Jurkat, Clone E6-1 (cell line): ENCODE data around the gene PLA2G7.
"Not testable (repeated sequence)": the region's sequence is repeated elsewhere in the genome, so short reads cannot be mapped to it uniquely, and the experiment has no call there.

Experiments used
- DNase-seq: peaks from one replicate; pipeline ENCODE4 v3.0.0-alpha.2; 2011; ENCODE audit warnings: low read depth, low spot score
- H3K4me3 ChIP-seq: 2 replicates; pipeline ENCODE4 v1.5.1; 2011; ENCODE audit warnings: mild to moderate bottlenecking, low read length, control low read depth, moderate library complexity

The PLA2G7 gene

GRCh38 chr6:46755865-46756264 lies 20.7 kb upstream of the PLA2G7 start:
- no peak overlapping the region for H3K4me3 ChIP-seq
- no peak for DNase-seq

GRCh38 chr6:46751658-46752057 lies 16.5 kb upstream of the PLA2G7 start:
- no peak overlapping the region for H3K4me3 ChIP-seq
- no peak for DNase-seq

- DNase-seq = no peak
- no peak overlapping the region for H3K4me3 ChIP-seq
These were observed 14.6 kb upstream of the PLA2G7 start for GRCh38 chr6:46749731-46750130.

DNA sequence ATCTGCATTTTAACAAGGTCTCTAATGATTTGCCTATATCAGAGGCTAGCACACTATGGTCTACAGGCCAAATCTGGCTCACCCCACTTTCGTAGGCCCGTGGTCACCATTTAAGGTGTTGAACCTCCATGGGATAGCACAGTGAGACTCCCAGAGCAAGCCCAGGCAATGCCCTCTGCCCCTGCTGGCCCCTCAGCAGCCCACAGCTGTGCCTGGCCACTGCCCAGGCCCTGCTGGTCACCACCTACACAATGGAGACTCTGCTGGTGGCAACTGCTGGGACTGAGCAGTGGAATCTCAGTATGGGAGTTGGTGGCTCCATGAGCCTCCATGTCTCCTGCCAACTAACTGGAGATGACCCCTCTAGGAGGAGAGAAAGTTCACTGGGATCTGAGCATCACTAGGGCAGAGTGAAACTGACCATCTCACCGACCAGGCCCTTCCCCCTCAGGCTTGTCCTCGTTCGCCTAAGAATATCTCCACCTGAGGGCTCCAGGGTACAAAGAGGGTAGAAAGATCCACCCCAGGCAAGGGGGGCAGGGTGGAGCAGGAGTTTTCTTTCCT lies 13.8 kb upstream of the PLA2G7 start:
- DNase-seq = no peak
- no peak overlapping the region for H3K4me3 ChIP-seq

GRCh38 chr6:46746696-46747095 lies 11.5 kb upstream of the PLA2G7 start, which contains the start of gene ANKRD66:
ANKRD66 (plus strand) TSS chr6:46746933; CDS start chr6:46751949, 5,016 bp downstream.
- DNase-seq = no peak
- H3K4me3 ChIP-seq = no peak within 1 kb of the TSS

GRCh38 chr6:46745973-46746372 lies 10.8 kb upstream of the PLA2G7 start:
- DNase-seq = no peak
- H3K4me3 ChIP-seq = no peak overlapping the region

DNA sequence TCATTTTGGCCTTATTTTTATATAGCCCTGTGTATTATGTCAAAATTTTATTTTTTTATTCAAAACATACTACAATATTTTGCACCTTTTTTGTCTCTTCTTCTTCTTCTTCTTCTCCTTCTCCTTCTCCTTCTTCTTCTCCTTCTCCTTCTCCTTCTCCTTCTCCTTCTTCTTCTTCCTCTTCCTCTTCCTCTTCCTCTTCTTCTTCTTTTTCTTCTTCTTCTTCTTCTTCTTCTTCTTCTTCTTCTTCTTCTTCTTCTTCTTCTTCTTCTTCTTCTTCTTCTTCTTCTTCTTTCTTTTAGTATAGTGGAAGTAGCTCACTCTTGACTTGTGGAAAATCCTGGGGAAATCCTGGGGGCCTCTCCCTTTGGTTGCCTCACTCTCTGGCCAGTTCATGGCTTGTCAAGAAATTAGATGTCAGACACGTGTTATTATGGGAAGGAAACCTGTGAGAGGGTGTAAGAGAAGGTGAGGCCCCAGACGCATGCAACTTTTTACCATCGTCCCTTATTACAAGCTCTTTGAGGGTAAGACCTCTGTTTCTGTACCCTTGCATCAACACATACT lies 9.1 kb upstream of the PLA2G7 start:
- DNase-seq = not testable (repeated sequence)

DNA sequence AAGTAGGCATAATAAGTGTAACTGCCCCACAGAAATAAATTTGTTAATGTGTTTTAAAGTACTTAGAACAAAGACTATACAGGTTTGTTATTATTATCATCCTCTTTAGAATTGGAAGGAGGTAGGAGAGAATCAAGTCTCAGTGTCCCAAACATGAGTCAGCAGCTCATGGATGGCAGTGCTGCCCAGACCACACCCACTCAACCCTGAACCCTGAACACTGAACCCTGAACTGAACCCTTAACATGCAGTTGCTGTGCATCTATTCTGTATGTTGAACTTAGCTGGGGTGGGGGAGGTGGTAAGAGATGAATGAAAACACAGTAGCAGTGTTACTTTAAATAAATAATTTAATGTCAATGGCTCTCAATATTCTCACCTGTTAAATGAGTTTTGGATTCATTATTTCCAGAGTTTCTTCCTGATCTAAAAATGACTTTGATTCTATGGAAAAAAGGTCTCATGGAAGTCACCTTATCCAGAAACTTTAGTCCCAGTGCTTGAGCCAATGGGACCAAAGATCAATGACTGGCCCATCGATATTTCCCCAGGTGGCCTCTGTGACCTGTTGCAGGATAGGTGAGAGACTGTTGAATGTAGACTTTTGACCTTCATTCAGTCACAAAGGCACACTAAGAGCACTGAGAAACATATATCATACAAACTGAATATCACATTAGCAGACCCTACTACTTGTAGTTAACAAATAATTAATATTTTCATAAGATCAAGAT lies 8.4 kb upstream of the PLA2G7 start:
- no peak for DNase-seq
- no peak overlapping the region for H3K4me3 ChIP-seq

More for the DNA sequence above, 9.1 kb upstream of the PLA2G7 start:
- H3K4me3 ChIP-seq = not testable (repeated sequence)

GRCh38 chr6:46741910-46742309 lies 6.7 kb upstream of the PLA2G7 start:
- no peak for DNase-seq

GRCh38 chr6:46741482-46741881 lies 6.3 kb upstream of the PLA2G7 start:
- H3K4me3 ChIP-seq = no peak overlapping the region
- DNase-seq = no peak

More at GRCh38 chr6:46741910-46742309, 6.7 kb upstream of the PLA2G7 start:
- no peak overlapping the region for H3K4me3 ChIP-seq

GRCh38 chr6:46736906-46737305 lies 1.7 kb upstream of the PLA2G7 start:
- no peak overlapping the region for H3K4me3 ChIP-seq
- no peak for DNase-seq

- DNase-seq = no peak
- no peak overlapping the region for H3K4me3 ChIP-seq
These were observed 501 bp upstream of the PLA2G7 start for GRCh38 chr6:46735720-46736031.

GRCh38 chr6:46733341-46733801 lies 1.8 kb downstream of the PLA2G7 start:
- DNase-seq = no peak
- H3K4me3 ChIP-seq = no peak overlapping the region

DNA sequence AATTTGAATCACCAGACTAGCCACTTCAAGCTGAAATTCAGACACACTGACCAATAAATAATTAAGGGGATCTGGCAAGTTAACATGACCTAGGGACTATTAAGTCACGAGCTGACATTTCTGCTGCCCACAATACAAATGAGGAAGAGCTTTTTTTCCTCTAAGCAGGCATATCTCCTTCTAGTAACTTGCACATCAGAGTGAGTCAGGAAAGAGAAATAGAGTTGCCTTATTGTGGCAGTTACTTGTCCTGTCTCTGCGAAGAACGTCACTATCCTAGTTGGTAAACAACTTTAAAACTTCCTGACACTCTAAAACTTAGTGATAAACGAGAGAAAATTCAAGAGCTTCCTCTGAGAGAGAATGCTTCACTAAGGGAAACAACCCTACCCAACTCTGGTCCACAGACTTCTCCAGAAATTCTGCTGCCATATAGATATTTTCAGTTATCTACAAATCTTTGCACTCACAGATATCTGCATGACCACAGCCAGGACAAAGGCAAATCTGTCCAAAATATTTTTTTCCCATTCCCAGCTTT lies 4.2 kb downstream of the PLA2G7 start:
- H3K4me3 ChIP-seq = no peak overlapping the region
- no peak for DNase-seq

- no peak for DNase-seq
- no peak overlapping the region for H3K4me3 ChIP-seq
These were observed 5.3 kb downstream of the PLA2G7 start for GRCh38 chr6:46729787-46730326.

DNA sequence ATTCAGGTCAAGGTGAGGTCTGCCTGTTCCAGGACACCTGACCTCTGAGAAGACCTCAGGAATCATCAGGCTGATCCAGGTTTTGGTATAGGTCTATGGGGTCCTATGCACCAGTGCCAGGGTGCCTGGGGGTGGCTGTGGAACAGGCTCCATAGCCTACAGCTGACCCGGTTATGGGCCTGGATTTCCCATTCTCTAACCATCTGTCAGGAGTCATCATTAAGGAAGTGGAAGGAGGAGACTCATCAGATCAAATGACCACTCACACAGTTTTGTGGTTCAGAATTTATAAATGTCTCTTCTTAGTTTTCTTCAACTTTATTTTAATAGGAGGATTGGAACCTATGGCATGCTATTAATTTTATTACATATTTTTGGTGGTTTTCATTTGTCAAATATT lies 14.8 kb downstream of the PLA2G7 start:
- no peak for DNase-seq
- no peak overlapping the region for H3K4me3 ChIP-seq

DNA sequence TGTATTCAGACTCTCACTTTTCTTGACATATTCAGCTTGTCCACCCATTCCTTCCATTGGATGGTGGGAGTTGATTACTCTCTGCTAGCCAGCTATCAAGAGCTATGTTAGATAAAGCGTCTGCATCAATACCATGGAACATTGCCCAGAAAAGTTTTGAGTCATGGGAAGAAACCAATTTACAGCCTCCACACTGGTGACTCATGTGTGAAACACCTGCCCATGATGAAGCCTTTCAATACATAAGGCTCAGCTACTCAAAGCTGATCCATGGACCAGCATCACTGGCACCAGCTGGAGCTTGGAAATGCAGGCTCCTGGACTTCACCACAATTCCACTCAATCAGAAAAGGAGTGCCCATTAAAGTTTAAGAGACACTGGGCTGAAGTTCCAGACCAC lies 16.1 kb downstream of the PLA2G7 start:
- no peak for DNase-seq
- H3K4me3 ChIP-seq = no peak overlapping the region

- H3K4me3 ChIP-seq = no peak overlapping the region
These were observed 20.0 kb downstream of the PLA2G7 start for GRCh38 chr6:46715141-46715540.

DNA sequence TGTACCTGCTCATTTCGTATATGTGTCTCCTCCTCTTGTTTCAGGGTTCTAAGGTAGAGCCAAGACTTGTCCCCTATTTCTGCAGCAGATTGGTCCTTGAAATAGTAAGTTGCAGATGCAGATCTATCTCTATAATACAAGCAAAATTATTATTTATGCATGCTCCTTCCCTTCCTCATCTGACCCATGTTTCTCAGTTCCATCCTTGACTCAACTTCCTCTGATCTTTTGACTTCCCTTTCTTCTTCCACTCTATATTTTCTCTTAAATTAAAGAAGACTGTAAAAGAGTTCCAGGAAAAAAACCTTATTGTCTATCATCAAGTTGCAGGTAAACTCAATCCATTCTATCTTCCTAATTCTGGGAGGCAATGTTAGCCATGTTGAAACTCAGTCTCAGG lies 23.7 kb downstream of the PLA2G7 start:
- no peak overlapping the region for H3K4me3 ChIP-seq
- no peak for DNase-seq

More at GRCh38 chr6:46715141-46715540, 20.0 kb downstream of the PLA2G7 start:
- DNase-seq = no peak

DNA sequence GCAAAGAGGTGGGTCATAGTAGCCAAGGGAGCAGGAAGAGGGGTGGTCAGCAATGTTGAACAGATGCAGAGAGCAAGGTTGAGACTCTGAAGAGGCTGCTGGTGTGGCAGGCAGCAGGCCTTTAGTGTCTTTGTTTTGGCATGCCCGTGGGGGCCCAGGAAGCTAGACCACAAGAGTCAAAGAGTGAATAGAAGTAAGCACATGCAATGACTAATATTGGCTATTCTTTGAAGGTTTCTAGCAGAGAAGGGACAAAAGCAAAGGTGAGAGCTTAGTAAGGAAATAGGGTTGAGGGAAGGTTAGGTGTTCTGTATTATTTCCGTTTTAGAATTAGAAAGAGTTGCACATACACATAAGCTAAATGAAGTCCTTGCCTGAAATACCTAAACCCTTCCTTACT lies 28.7 kb downstream of the PLA2G7 start:
- no peak overlapping the region for H3K4me3 ChIP-seq
- DNase-seq = no peak
